OCI-LY3 (cell line): ENCODE data around the gene SH3GL2.

ENCODE experiments used
- EZH2phosphoT487 ChIP-seq: fragments of 200-600 bp; shearing (Covaris generic); IDR thresholded peaks from 2 replicates; pipeline ENCODE4 v1.6.1; 2018; ENCODE audit warnings: antibody characterized with exemption, mixed run types, low read depth
- TF ChIP-seq, protein P1 (sequence below): fragments of 200-600, 300-600 bp; sonication (generic); IDR thresholded peaks from 2 replicates; pipeline ENCODE4 v1.5.1; 2014; ENCODE audit warnings: antibody characterized with exemption, low read length, low read depth

GRCh38 chr9:17636349-17636748 lies 57.5 kb downstream of the SH3GL2 start:
- TF ChIP-seq EZH2phosphoT487, result no peak
- TF ChIP-seq, protein P1, sequence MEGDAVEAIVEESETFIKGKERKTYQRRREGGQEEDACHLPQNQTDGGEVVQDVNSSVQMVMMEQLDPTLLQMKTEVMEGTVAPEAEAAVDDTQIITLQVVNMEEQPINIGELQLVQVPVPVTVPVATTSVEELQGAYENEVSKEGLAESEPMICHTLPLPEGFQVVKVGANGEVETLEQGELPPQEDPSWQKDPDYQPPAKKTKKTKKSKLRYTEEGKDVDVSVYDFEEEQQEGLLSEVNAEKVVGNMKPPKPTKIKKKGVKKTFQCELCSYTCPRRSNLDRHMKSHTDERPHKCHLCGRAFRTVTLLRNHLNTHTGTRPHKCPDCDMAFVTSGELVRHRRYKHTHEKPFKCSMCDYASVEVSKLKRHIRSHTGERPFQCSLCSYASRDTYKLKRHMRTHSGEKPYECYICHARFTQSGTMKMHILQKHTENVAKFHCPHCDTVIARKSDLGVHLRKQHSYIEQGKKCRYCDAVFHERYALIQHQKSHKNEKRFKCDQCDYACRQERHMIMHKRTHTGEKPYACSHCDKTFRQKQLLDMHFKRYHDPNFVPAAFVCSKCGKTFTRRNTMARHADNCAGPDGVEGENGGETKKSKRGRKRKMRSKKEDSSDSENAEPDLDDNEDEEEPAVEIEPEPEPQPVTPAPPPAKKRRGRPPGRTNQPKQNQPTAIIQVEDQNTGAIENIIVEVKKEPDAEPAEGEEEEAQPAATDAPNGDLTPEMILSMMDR, result no peak
